ENCODE measurements around the gene CRYZL1. TPM values are rescaled to one million over a fixed set of nuclear protein-coding genes. Genes with fewer than 3 reads are reported as not detected.

CRYZL1 gene
- total and polyA plus RNA-seq, 2 of the 8 experiments (the other 6 are each of a cell fraction or from before 2014, with no cell fraction given) = 15.6 to 15.8 TPM

GRCh38 chr21:33680870-33681269, 39.3 kb upstream of the CRYZL1 start (continued):
- TF ChIP-seq CHD7 (IDR thresholded peaks at IDR 0.05; ENCODE audit: insufficient replicate concordance, low read length) = no peak
- no peak for TF ChIP-seq JUN (IDR thresholded peaks at IDR 0.05; ENCODE audit: low read depth, low read length)
- TF ChIP-seq SUZ12 (IDR thresholded peaks at IDR 0.05; ENCODE audit: low read length) = no peak
- no peak for TF ChIP-seq SIN3A (conservative IDR thresholded peaks at IDR 0.05 in 1 of 2, IDR thresholded peaks at IDR 0.05 in 1 of 2; ENCODE audit: low read depth in 1 of 2, low read length in 2 of 2)
- no peak for TF ChIP-seq SP4 (IDR thresholded peaks at IDR 0.05; ENCODE audit: low read length)
- TF ChIP-seq CHD2 (IDR thresholded peaks at IDR 0.05; ENCODE audit: low read length) = no peak
- TF ChIP-seq HDAC2 (IDR thresholded peaks at IDR 0.05; ENCODE audit: borderline replicate concordance in 1 of 2, low read depth in 2 of 2, low read length in 2 of 2) = no peak
- no peak for TF ChIP-seq TAF7 (optimal IDR thresholded peaks at IDR 0.05; ENCODE audit: borderline replicate concordance, low read depth, low read length)
- TF ChIP-seq HDAC6 (IDR thresholded peaks at IDR 0.05; ENCODE audit: low read depth, low read length) = no peak

All from H1 (cell line).